GM12872 (cell line): ENCODE data around the gene SAE1.

Source experiments
- TF ChIP-seq, protein P1 (sequence below): IDR thresholded peaks from 3 replicates; pipeline ENCODE4 v1.5.1; 2011; ENCODE audit warnings: low read depth, mild to moderate bottlenecking, low read length, moderate library complexity; ENCODE audit not compliant: insufficient read depth

The SAE1 gene

GRCh38 chr19:47151627-47152026 is 21.0 kb downstream of the SAE1 start:
- TF ChIP-seq, protein P1, sequence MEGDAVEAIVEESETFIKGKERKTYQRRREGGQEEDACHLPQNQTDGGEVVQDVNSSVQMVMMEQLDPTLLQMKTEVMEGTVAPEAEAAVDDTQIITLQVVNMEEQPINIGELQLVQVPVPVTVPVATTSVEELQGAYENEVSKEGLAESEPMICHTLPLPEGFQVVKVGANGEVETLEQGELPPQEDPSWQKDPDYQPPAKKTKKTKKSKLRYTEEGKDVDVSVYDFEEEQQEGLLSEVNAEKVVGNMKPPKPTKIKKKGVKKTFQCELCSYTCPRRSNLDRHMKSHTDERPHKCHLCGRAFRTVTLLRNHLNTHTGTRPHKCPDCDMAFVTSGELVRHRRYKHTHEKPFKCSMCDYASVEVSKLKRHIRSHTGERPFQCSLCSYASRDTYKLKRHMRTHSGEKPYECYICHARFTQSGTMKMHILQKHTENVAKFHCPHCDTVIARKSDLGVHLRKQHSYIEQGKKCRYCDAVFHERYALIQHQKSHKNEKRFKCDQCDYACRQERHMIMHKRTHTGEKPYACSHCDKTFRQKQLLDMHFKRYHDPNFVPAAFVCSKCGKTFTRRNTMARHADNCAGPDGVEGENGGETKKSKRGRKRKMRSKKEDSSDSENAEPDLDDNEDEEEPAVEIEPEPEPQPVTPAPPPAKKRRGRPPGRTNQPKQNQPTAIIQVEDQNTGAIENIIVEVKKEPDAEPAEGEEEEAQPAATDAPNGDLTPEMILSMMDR, result no peak

GRCh38 chr19:47152205-47152604 is 21.6 kb downstream of the SAE1 start:
- TF ChIP-seq, protein P1, result no peak

DNA sequence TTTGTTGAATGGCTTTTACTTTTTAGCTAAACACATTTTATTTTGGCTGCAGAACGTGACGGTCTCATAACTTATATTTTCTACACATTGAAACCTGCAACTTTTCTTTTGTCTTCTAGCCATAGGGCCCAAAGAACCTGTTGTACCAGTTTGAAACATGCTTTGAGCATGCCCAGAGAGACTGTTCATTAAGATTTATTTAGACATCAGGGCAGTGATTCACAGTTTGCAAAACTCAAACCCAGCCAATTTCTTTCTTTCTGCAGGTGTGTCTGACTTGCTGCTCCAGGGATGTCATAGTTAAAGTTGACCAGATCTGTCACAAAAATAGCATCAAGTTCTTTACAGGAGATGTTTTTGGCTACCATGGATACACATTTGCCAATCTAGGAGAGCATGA is 22.0 kb downstream of the SAE1 start:
- TF ChIP-seq, protein P1, result no peak

DNA sequence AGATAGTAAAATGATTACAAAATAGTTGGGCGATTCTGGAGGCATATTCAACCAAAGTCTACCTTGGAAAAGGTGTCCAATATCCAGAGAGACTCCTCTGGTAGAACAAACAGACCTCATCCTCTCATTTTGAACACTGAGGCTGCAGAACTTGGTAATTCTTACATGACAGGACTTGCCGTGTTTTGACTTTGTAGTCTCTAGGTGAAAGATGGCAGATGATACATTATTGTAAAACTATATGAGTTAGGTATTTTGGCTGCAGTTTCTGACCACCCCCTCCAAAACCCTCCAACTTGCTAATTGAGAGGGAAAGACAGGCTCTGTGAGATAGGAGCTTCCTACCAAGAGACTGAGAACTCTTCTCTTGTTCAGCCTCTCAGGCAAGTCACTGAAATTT is 22.6 kb downstream of the SAE1 start:
- TF ChIP-seq, protein P1, result no peak

DNA sequence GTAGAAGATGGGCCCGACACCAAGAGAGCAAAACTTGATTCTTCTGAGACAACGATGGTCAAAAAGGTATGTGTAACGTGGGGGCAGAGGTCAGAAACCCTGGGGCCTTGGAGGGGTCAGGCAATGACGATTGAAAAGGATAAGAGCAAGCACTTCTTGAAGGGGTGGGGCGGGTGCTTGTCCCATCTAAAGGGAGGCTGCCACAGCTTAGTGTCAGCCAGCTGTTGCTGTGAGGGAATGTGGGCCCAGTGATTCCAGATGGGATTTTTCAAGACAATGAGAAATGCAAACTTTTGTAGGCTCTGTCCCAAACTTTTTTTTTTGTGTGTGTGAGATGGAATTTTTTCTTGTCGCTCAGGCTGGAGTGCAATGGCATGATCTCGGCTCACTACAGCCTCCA is 24.5 kb downstream of the SAE1 start:
- TF ChIP-seq, protein P1, result no peak

GRCh38 chr19:47156861-47157430 is 26.3 kb downstream of the SAE1 start:
- TF ChIP-seq, protein P1, result no peak

- TF ChIP-seq, protein P1, result no peak
Observed at GRCh38 chr19:47157431-47158321, 27.0 kb downstream of the SAE1 start.
